ENCODE measurements around the gene OTOGL. TPM values are rescaled to one million over a fixed set of nuclear protein-coding genes. Genes with fewer than 3 reads are reported as not detected.

Gene OTOGL
- total RNA-seq, 1 experiment from 2014 or later, result not detected

DNA sequence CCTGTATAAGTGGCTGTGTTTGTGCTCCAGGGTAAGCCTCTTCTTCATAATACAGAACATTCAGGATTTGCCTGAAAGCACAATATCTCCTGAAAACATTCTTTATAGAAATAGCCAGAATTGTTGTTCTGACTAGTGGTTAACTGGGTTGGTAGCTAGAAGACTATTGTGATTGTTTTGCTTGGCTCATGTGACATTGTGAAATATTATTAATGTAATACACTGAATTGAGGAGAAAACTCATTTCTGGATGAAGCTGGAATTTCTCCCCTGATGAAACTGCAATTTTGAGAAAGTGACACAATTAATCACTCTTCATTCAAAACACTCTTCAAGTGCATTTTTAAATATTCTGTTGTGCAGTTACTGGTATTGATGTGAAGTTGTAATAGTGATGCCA is 172.4 kb downstream of the OTOGL start:
- ChIA-PET POLR2A (ENCODE audit: unreplicated experiment) (no interaction called here), CTCF (no interaction called here)
- no peak overlapping the region for H3K4me2 ChIP-seq
- no peak overlapping the region for H2AFZ ChIP-seq
- peaks cover 11% of the 10 kb centered on the region for H3F3A ChIP-seq (ENCODE audit: insufficient read depth, low read depth)
- H3K27me3 ChIP-seq (ENCODE audit: insufficient read depth, low read depth), result no peaks in the 10 kb centered on the region
- H3K9me3 ChIP-seq (ENCODE audit: insufficient read depth, low read depth), result no peaks in the 10 kb centered on the region
- no peak overlapping the region for H3K27ac ChIP-seq
- H3K4me3 ChIP-seq, result no peak overlapping the region
- no peaks in the 10 kb centered on the region for H3K36me3 ChIP-seq (ENCODE audit: low read depth)
- intact Hi-C loops (cut with micrococcal nuclease; ENCODE audit: unreplicated experiment), result no loop called here
- DNase-seq, result no peak
- H4K20me1 ChIP-seq (ENCODE audit: insufficient read depth), result no peaks in the 10 kb centered on the region
- H3K9me2 ChIP-seq (ENCODE audit: insufficient read depth), result no peaks in the 10 kb centered on the region
- BruUV-seq (replicated peaks), result no TSS peak
- TF ChIP-seq EZH2 (IDR thresholded peaks at IDR 0.05; ENCODE audit: low read depth), result no peak
- no peak for TF ChIP-seq CTCF (conservative IDR thresholded peaks at IDR 0.05)
- H3K79me2 ChIP-seq (ENCODE audit: low read depth), result no peaks in the 10 kb centered on the region
- H3K4me1 ChIP-seq (replicated peaks; ENCODE audit: insufficient read depth), result peaks cover 20% of the 10 kb centered on the region

DNA sequence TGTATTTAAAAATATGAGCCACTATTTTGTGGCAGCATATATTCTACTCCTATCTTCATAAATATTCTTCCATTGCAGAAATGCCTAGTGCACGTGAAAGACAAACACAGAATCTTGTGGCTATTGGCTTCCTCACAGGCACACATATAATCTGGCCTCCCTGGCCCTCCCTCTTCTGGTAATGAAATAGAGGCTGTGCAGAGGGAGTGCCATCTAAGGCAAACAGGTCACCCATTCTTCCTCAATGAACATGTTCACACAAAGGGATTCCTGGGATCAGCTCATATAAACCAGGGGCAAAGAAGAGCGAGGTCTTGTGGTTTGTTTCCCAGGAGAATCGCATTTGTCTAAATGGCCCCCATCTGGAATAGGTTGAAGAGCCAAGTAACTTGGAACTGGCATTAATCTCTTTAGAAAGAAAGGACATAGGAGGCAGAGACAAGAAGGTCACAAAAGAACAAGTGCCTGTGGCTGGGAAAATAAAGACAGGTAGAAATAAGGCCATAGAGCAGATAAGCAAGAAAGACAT is 173.1 kb downstream of the OTOGL start:
- no TSS peak for BruUV-seq (replicated peaks)
- peaks cover 11% of the 10 kb centered on the region for H3F3A ChIP-seq (ENCODE audit: insufficient read depth, low read depth)
- intact Hi-C loops (cut with micrococcal nuclease; ENCODE audit: unreplicated experiment), result no loop called here
- no peaks in the 10 kb centered on the region for H4K20me1 ChIP-seq (ENCODE audit: insufficient read depth)
- no peak for TF ChIP-seq EZH2 (IDR thresholded peaks at IDR 0.05; ENCODE audit: low read depth)
- no peak for TF ChIP-seq CTCF (conservative IDR thresholded peaks at IDR 0.05)
- H3K79me2 ChIP-seq (ENCODE audit: low read depth), result no peaks in the 10 kb centered on the region
- H3K27me3 ChIP-seq (ENCODE audit: insufficient read depth, low read depth), result no peaks in the 10 kb centered on the region
- H3K36me3 ChIP-seq (ENCODE audit: low read depth), result no peaks in the 10 kb centered on the region
- no peak for DNase-seq
- POLR2A ChIA-PET (ENCODE audit: unreplicated experiment), result no interaction called here
- no peaks in the 10 kb centered on the region for H3K9me3 ChIP-seq (ENCODE audit: insufficient read depth, low read depth)
- no peak overlapping the region for H3K4me2 ChIP-seq
- CTCF ChIA-PET, result no interaction called here
- H3K27ac ChIP-seq, result no peak overlapping the region
- no peak overlapping the region for H2AFZ ChIP-seq
- no peak overlapping the region for H3K4me3 ChIP-seq
- no peaks in the 10 kb centered on the region for H3K9me2 ChIP-seq (ENCODE audit: insufficient read depth)
- peaks cover 20% of the 10 kb centered on the region for H3K4me1 ChIP-seq (replicated peaks; ENCODE audit: insufficient read depth)

DNA sequence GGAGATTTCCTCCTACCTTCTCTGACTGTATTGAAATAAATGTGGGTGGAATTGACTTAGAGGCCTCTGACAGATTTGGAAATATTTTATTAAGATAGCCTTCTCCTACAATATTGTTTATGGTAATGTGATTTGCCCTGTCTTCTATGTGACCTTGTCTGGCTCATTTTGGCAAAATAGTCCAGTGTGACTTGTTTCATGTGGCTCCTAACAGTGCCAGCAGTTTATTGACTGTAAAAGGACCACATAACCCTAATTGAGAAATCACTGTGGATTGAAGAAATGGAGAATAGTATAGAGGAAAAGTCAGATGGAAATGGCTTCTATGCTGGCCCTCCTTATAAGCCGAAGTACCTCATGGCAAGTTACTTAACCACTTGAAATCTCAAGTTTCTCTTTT is 173.8 kb downstream of the OTOGL start:
- no TSS peak for BruUV-seq (replicated peaks)
- ChIA-PET CTCF (no interaction called here), POLR2A (ENCODE audit: unreplicated experiment) (no interaction called here)

More for the DNA sequence above, 173.8 kb downstream of the OTOGL start:
- Histone ChIP-seq H3K27ac (no peak overlapping the region), H3K4me1 (replicated peaks; ENCODE audit: insufficient read depth) (peaks cover 17% of the 10 kb centered on the region), H3K4me2 (no peak overlapping the region), H3K4me3 (no peak overlapping the region), H3F3A (ENCODE audit: insufficient read depth, low read depth) (peaks cover 11% of the 10 kb centered on the region), H2AFZ (no peak overlapping the region), H4K20me1 (ENCODE audit: insufficient read depth) (no peaks in the 10 kb centered on the region), H3K36me3 (ENCODE audit: low read depth) (no peaks in the 10 kb centered on the region), H3K79me2 (ENCODE audit: low read depth) (no peaks in the 10 kb centered on the region), H3K27me3 (ENCODE audit: insufficient read depth, low read depth) (no peaks in the 10 kb centered on the region), H3K9me3 (ENCODE audit: insufficient read depth, low read depth) (no peaks in the 10 kb centered on the region), H3K9me2 (ENCODE audit: insufficient read depth) (no peaks in the 10 kb centered on the region)
- TF ChIP-seq CTCF (conservative IDR thresholded peaks at IDR 0.05), result no peak
- no peak for TF ChIP-seq EZH2 (IDR thresholded peaks at IDR 0.05; ENCODE audit: low read depth)
- DNase-seq, result no peak
- intact Hi-C loops (cut with micrococcal nuclease; ENCODE audit: unreplicated experiment), result no loop called here
